H1 (cell line): ENCODE measurements around the gene SMLR1. TPM values are rescaled to one million over a fixed set of nuclear protein-coding genes. Genes with fewer than 3 reads are reported as not detected.

ENCODE experiments used
- RNF2 ChIP-seq: fragments of 200-900, 300-1000 bp; sonication (generic); IDR thresholded peaks from 2 replicates; pipeline ENCODE4 v1.7.1; 2016; ENCODE audit warnings: borderline replicate concordance, low read depth, mild to moderate bottlenecking, antibody characterized with exemption, low read length; ENCODE audit not compliant: poor library complexity, severe bottlenecking; ENCODE audit errors: missing control alignments
- polyA plus RNA-seq, 7 experiments: library from polyadenylated mRNA; depleted of rRNA in 3 of 7; stranded (reverse) in 5 of 7; unstranded in 2 of 7; fragments of >200 nt in 5 of 7; fragments of 200-250 nt in 2 of 7; gene quantifications; 1 replicate in 5 of 7; 2 replicates in 1 of 7; 4 replicates in 1 of 7; pipeline versions ENCODE4 v1.2.1 to v1.2.3, GENCODE V29; 2011 to 2013; ENCODE audit warnings: missing spikeins in 2 of 7, mixed read lengths in 2 of 7
- total RNA-seq: library from RNA; stranded (reverse); fragmentation: NEBNext Ultra II Directional; extraction: Animal tissue kit (Norgen Biotek cat#: 25700); gene quantifications from 2 replicates; pipeline ENCODE4 v1.2.1, GENCODE V29; 2021
- TF ChIP-seq, protein P1 (sequence below): fragments of 300-600 bp; sonication (generic); IDR thresholded peaks from 2 replicates; pipeline ENCODE4 v1.7.1; 2012; ENCODE audit warnings: low read length, moderate library complexity, mild to moderate bottlenecking, inconsistent platforms; ENCODE audit not compliant: insufficient replicate concordance

SMLR1 gene
- total and polyA plus RNA-seq, 2 of the 8 experiments (the other 6 are each of a cell fraction or from before 2014, with no cell fraction given) = not detected

DNA sequence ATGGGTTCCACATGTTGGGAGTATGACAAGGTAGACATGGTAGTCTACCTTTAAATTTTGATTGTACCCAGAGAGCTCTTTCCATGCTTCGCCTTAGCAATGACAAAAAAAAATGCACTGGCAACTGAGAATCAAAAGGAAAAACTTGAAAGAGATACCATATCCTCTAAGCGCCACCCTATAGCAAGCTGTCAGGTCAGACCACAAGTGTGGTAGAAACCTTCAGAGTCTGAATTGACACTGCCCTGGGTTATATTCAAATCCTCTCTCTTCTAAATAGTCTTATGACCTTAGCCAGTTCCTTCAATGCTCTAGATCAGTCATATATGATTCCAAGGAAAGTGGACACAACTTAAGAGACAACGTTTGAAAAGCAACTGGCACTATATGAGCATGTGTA is 45.6 kb upstream of the SMLR1 start (continued):
- TF ChIP-seq, protein P1, sequence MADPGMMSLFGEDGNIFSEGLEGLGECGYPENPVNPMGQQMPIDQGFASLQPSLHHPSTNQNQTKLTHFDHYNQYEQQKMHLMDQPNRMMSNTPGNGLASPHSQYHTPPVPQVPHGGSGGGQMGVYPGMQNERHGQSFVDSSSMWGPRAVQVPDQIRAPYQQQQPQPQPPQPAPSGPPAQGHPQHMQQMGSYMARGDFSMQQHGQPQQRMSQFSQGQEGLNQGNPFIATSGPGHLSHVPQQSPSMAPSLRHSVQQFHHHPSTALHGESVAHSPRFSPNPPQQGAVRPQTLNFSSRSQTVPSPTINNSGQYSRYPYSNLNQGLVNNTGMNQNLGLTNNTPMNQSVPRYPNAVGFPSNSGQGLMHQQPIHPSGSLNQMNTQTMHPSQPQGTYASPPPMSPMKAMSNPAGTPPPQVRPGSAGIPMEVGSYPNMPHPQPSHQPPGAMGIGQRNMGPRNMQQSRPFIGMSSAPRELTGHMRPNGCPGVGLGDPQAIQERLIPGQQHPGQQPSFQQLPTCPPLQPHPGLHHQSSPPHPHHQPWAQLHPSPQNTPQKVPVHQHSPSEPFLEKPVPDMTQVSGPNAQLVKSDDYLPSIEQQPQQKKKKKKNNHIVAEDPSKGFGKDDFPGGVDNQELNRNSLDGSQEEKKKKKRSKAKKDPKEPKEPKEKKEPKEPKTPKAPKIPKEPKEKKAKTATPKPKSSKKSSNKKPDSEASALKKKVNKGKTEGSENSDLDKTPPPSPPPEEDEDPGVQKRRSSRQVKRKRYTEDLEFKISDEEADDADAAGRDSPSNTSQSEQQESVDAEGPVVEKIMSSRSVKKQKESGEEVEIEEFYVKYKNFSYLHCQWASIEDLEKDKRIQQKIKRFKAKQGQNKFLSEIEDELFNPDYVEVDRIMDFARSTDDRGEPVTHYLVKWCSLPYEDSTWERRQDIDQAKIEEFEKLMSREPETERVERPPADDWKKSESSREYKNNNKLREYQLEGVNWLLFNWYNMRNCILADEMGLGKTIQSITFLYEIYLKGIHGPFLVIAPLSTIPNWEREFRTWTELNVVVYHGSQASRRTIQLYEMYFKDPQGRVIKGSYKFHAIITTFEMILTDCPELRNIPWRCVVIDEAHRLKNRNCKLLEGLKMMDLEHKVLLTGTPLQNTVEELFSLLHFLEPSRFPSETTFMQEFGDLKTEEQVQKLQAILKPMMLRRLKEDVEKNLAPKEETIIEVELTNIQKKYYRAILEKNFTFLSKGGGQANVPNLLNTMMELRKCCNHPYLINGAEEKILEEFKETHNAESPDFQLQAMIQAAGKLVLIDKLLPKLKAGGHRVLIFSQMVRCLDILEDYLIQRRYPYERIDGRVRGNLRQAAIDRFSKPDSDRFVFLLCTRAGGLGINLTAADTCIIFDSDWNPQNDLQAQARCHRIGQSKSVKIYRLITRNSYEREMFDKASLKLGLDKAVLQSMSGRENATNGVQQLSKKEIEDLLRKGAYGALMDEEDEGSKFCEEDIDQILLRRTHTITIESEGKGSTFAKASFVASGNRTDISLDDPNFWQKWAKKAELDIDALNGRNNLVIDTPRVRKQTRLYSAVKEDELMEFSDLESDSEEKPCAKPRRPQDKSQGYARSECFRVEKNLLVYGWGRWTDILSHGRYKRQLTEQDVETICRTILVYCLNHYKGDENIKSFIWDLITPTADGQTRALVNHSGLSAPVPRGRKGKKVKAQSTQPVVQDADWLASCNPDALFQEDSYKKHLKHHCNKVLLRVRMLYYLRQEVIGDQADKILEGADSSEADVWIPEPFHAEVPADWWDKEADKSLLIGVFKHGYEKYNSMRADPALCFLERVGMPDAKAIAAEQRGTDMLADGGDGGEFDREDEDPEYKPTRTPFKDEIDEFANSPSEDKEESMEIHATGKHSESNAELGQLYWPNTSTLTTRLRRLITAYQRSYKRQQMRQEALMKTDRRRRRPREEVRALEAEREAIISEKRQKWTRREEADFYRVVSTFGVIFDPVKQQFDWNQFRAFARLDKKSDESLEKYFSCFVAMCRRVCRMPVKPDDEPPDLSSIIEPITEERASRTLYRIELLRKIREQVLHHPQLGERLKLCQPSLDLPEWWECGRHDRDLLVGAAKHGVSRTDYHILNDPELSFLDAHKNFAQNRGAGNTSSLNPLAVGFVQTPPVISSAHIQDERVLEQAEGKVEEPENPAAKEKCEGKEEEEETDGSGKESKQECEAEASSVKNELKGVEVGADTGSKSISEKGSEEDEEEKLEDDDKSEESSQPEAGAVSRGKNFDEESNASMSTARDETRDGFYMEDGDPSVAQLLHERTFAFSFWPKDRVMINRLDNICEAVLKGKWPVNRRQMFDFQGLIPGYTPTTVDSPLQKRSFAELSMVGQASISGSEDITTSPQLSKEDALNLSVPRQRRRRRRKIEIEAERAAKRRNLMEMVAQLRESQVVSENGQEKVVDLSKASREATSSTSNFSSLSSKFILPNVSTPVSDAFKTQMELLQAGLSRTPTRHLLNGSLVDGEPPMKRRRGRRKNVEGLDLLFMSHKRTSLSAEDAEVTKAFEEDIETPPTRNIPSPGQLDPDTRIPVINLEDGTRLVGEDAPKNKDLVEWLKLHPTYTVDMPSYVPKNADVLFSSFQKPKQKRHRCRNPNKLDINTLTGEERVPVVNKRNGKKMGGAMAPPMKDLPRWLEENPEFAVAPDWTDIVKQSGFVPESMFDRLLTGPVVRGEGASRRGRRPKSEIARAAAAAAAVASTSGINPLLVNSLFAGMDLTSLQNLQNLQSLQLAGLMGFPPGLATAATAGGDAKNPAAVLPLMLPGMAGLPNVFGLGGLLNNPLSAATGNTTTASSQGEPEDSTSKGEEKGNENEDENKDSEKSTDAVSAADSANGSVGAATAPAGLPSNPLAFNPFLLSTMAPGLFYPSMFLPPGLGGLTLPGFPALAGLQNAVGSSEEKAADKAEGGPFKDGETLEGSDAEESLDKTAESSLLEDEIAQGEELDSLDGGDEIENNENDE = no peak
- no peak for TF ChIP-seq RNF2
